Stimulated activated CD4-positive, alpha-beta T cell treated with anti-CD3 and anti-CD28 coated beads, Interleukin-12 subunit alpha, Interleukin-12 subunit beta, amount 100 ng/mL, for 24 hours (primary cell): Measurements from ENCODE around the gene GALNT8.
"Not testable (repeated sequence)": the region's sequence is repeated elsewhere in the genome, so short reads cannot be mapped to it uniquely, and the experiment has no call there.

Source experiments
- DNase-seq, 2 experiments: peaks; one replicate each; pipeline ENCODE4 v3.0.0-alpha.2; 2020; ENCODE audit warnings: low read depth in 2 of 2

The GALNT8 gene

DNA sequence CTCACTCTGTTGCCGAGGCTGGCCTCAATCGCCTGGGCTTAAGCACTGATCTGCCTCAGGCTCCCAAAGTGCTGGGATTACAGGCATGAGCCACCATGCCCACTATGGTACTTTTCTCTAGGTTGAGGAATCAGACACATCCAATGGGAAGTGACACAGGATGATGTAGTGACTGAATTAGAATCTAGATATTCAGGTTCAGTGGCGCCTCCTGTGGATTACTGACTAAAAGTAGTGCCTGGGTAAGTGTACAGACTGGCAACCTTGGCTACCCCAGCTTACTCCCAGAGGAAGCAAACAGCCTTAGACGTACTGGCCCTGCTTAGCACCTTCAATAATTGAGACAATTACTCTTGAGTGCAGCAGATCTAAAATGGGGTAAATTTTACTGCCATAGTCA lies 22.8 kb downstream of the GALNT8 start:
- DNase-seq: no peak

DNA sequence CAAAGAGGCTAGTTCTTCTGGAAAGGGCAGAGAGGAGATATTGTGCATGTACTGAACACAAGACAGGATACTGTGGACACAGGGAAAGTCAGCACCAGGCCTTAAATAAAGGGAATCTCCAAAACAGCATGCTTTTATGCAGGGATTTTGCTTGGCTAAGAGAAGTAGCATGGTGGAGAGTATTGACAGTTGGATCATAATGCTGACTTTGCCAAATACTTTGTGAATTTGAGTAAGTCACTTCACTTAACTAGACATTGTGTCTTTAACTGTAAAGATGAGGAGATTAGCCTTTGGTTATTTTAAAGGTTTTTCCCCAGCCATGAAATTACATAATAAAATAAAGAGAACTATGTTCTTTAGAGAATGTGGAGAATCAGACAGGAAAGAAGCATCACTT lies 24.5 kb downstream of the GALNT8 start:
- DNase-seq: no peak

DNA sequence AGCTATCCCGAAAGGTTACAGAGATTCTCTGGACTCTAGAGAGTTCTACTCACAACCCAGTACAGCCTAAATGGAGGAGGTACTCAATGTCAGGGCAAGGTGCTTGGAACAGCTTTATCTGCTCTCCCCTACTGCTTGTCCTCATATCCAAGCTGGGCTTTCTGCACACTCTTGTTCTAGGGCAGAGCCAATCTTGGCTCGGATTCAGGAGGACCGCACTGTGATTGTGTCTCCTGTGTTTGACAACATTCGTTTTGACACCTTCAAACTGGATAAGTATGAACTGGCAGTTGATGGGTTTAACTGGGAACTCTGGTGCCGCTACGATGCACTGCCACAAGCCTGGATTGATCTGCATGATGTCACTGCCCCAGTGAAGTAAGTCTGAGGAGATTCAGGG lies 25.0 kb downstream of the GALNT8 start:
- no peak for DNase-seq

DNA sequence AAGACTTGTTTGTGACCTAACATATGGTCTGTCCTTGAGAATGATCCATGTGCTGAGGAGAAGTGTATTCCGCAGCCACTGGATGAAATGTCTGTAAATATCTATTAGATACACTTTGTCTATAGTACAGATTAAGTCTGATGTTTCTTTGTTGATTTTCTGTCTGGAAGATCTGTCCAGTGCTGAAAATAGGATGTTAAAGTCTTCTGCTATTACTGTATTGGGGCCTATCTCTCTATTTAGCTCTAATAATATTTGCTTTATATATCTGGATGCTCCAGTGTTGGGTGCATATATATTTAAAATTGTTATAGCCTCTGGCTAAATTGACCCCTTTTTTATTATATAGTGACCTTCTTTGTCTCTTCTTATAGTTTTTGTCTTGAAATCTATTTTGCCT lies 31.5 kb downstream of the GALNT8 start:
- DNase-seq: not testable (repeated sequence)

DNA sequence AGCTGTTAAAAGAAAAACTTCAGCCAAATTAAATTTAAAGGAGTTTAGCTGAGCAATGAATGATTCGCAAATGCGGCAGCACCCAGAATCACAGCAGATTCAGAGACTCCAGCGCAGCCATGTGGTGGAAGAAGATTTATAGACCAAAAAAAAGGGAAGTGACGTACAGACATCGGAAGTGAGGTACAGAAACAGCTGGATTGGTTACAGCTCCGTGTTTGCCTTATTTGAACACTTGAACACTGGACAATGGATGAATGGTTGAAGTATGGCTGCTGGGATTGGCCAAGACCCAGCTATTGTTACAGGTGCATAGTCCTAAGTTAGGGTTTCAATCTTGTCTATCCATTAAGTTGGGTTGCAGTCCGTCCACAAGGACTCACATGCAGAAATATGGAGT lies 42.6 kb downstream of the GALNT8 start:
- DNase-seq: no peak

DNA sequence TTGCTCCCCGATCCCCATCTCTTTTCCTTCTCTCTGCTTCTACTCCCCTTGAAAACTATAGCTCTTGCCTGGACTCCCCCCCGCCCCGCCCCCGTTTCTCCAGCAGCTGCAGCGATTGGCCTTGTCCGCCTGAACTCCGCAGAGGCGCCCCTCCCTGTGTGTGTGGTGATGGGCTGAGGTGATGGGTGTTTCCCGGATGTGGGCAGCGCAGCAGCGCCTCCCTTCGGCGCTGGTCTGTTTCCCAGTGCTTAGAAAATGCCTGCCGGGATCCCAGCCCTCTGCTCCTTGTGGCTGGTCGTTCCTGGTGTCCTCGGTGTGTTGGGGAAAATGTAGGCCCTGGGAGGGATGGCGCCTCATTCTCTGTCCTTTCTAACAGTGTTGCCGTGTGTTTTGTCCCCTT lies 43.3 kb downstream of the GALNT8 start:
- DNase-seq: no peak

DNA sequence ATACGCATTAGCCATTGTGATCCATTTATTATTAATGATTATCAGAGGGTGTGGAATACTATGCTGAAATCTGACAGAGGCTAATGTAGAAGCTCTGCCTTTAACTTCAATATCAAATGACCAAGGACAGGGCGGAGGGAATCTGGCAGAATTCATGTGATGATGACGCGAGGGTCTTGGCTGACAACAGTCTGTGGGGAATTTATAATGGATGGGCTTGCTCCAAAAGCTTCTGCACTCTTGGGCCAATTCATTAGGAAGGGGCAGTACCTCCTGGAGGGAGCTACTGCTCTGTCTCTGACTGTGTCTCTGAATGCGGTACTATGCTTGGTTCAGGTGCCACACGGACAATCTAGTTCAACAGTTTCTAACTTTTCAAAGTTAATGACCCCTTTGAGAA lies 46.2 kb downstream of the GALNT8 start:
- DNase-seq: no peak

DNA sequence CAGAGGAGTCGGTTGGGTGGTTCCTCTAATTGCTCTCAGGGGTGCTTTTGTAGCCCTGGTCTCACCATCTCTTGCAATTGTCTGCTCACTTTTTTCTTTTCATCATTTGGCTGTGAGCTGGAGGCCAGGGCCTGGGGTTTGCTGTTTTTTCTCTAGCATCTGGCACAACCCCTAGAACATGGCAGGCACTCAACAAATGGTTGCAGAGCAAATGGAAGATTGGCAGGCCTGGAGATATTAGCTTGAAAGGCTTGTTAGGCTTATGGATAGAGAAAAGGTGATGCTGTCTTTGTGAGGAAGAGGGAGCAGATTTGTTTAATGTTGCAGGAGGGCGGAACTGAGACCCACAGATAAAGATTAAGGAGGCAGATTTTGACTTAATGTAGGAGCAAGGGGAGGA lies 47.0 kb downstream of the GALNT8 start:
- DNase-seq: no peak

DNA sequence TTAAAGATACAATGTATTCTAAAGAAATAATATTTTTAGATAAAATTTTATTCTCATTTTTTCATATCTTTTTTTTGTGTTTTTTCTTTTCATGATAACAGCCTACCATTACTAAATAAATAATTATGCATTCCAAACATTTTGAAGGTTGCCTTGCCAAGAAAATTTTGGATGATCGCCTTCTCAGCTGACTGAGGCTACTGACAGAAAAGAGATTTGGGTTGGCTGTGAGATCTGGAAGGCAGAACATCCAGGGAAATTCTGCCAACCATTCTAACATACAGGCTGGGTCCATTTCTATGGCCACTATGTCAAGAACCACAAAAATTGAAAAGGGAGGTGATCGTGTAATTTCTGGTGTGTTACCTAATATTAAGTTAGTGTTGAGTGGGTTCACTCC lies 48.1 kb downstream of the GALNT8 start:
- DNase-seq: no peak

DNA sequence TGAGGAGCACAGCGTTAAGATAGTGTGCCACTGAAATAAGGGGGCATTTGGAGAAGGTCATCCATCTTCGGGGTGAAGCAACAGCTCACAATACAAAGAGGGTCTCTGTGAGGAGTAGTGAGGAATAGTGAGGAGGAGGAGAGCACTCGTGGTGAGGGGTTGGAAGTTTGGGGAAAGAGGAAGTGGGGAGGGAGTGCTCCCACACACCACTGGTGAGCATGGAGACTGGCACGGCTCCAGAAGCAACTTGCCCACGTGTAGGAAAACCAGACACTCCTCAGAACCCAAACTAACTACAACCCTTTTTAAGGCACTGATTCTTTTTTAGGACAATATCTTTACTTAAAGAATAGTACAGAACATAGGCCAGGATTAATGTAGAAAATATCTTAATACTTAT lies 48.9 kb downstream of the GALNT8 start:
- no peak for DNase-seq

DNA sequence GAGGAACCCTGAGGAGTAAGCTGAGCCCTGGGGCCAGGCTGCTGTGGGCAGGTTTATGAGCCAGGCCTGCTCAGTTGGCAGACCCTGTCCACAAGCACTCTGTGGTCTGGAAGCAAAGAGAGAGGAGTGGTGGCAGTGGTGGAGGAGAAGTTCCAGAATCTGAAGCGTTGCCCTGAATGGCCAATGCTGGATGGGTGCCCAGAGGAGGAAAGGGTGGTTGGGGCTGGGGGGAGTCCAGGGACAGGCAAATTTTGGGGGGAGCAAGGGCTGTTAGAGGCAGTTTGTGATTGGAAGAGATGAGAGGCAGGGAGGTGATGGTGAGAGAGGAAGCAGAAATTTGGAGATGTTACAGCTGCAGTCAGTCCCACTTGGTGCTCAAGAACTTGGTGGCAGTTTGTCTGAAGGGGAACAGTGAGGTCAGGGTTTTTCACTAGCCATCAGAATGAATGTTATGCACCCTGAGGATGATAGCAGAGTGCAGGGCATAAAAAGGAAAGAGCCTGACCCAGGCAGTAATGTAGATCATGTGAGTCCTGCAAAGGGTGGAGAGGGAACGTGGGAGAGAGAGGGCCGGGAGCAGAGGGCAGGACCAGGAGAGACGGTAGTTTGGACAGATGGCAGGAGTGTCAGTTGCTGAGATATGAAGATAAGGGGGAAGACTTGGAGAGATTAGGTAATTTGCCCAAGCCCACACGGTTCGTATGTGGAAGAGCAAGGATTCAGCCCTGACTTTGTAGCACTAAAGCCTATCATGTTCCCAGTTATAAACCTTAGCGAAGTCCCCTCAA lies 51.2 kb downstream of the GALNT8 start:
- DNase-seq: no peak

DNA sequence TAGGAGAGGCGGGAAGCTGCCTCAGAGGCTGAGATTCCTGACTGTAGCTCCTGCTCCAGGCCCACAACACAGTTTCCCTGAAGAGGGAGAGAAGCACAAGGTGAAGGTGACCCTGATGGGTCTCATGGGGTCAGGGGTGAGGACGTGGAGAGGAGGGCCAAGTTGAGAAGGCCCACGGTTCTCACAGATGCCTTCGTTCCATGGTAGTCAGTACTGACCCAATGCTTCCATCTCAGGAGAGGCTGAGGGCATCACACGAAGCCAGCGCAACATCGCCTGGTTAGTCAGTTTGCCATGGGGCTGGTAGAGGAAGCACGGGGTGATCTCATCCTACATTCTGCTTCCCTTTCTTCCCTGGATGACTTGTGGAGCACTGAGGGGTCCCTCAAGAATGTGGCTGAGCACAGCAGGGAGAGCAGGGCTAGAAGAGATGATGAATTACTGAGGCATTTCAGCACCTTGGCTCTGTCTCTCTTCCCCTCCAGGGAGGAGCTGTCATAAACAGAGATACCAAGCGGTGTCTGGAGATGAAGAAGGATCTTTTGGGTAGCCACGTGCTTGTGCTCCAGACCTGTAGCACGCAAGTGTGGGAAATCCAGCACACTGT lies 51.9 kb downstream of the GALNT8 start:
- no peak for DNase-seq

DNA sequence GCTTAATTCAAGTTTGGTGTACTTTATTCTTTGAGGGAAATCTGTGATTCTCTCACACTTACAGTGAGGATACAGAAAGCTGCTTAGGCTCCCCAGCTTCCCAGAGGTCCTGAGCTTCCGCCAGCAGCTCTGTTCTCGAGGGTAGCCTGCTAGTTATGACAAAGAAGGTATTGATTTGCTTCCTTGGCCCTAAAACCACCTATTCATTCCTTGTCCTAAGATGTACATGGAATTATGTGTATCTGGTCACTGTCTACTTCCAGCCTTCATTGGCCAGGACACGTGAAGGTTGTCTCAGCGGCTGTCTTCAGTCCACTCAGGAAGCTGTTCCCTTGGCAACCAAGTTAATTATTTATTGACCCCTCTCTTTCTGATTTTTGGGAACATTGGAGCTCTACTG lies 55.7 kb downstream of the GALNT8 start:
- DNase-seq: no peak

DNA sequence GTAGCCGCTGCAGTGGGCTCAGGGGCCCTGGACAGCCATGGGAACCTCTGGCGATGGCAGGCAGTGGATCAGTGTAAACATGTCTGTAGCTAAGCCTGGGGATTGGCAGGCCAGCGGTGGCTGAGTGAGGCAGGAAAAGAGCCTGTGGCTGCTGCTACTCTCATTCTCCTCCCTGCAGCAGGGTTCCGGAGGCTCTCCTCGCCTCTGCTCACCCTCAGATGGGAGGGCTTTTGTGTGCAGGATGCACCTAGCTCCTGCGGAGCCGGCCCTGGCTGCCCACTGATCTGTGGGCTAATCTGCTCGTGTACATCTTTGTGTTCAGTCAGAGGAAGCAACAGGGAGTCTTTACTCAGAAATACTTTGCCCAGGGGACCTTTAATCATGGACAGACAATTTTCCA lies 59.5 kb downstream of the GALNT8 start:
- no peak for DNase-seq

DNA sequence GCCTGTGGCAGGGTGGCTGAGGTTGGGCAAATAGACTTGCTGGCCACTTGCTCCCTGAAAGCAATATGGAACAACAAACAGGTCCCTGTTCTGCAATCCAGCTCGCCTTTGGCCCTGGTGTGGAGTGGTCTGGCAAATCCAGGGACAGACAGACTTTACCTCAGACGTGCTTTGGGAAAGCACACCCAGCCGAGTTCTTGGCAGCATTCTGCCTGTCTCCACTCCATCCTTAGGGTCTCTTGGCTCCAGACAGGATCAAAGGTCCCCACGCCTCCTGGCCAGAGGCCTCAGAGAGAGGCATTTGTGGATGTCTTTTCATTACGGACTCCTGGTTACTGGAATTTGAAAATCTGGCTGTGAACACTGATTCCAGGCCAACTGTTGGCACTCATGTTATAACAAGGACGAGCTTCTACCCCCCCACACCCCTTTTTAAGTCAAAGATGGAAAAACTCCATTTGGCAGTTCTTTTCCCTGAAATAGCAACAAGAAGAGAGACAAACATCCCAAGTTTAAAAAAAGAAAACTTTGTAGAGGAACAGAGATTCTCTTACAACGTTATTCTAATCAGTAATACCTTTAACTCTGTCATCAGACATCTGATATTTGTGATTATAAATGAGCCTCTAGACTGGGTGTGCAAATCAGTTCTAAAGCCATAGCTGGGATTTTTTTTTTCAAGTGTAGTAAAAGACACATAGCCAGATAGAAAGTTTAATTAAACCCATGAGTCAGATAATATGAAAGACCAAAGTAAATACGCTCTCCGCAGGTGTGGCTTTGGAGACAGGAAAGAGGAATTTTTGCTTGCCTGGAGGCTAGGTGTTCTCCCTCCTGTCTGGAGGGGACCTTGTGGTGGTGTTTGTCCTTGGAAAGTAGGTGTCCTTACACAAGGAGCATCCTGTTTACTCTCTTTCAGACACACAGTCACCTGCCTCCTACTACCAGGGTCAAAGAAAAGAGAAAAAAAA lies 60.7 kb downstream of the GALNT8 start:
- DNase-seq: no peak

DNA sequence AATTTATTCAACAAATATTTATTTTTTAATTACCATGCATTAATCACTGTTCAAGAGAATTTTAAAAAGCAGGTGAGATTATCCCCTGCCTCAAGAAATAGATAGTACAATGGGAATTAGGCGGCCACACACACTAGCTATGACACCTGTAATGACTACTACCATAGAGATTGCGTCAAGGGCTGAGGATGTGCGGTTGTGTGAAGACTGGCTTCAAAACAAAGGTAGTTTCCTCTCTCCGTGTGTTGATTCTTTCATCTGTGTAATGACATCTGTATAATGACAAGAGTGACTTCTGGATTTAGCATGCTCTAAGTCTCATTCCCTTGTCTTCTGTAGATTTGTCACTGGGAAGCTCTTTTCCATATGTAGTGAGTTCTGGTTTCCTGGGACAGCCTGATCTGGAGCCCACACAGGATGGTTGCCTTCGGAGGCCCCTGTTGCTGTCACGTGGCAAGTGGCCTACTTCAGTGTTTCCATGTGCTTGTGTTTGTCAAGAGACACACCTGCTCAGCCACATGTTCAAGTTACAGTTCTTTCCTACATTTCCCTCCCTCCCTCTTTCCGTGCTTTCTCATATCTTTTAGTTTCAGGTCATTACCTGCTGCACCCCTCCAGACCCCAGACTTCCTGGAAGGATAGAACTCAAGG lies 64.3 kb downstream of the GALNT8 start:
- DNase-seq: no peak

DNA sequence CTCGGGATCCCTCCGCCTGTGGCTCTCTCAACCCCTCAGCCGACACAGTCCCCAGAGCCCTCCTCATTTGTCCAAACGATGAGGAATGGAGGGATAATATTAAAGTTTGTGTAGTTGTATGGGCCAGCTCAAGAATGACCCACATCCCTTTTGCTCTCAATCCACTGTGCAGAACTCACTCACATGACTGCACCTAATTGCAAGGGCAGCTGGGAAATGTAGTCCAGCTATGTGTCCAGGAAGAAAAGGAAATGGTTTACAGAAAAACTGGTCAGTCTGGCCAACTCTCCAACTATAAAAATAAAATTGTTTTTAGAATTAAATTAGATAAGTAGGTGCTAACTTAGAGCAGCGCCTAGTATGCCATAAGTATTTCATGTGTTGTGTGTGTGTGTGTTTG lies 66.6 kb downstream of the GALNT8 start:
- DNase-seq: no peak

DNA sequence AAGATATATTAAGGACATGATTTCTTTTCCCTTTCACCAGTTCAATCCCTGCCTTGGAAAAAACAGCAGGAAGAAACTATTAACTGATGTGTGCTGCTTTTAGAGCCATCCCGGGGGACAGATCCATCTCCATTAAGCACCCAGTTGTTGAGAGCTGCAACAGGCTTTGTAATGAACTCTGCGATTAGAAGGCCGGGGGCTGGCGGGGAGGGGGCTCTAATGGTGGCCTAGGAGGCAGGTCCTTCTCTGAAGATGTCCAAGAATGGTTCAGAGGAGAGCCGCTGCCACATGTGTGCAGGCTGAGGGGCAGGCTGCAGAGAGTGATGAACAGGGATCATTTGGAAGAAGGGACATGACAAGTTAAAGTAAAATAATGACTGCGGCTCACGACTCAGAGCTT lies 67.8 kb downstream of the GALNT8 start:
- DNase-seq: no peak

DNA sequence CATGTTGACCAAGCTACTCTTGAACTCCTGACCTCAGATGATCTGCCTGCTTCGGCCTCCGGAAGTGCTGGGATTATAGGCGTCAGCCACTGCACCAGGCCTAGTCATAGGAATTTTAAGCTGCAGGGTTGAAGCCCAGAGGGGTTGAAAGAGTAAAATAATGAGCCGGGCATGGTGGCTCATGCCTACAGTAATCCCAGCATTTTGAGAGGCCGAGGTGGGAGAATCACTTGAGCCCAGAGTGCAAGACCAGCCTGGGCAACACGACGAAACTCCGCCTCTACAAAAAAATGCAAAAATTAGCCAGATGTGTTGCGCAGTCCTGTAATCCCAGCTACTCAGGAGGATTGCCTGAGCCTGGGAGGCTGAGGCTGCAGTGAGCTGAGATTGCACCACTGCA lies 69.6 kb downstream of the GALNT8 start:
- DNase-seq: no peak

DNA sequence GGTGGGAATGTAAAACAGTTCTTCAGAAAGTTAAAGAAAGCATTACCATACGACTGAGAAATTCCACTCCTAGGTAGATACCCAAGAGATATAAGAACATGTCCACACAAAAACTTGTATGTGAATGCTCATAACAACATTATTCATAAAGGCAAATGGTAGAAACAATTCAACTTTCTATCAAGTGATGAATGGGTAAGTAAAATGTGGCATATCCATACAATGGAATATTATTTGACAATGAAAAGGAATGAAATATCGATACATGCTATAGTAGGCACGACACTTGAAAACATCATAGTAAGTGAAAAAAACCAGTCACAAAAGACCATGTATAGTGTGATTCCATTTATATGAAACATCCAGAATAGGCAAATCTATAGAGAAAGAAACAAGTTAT lies 71.3 kb downstream of the GALNT8 start:
- DNase-seq: no peak

DNA sequence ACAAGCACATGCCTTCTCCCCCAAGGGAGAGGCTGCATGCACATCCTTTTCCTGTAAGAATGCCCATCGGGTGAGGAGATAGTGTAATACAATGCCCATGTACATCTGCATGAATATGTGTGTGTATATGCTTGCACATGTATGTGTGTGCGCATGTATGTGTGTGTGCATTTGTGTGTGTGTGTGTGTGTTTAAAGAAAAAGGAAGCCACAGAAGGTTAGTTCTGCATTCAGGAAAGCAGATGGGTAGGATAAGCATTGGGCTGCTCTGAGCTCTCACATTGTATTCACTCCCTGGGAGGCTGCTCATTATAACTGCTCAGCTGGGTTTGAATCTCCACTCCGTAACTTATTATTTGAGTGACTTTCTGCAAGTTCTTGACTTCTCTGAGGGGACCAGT lies 74.3 kb downstream of the GALNT8 start:
- DNase-seq: no peak

DNA sequence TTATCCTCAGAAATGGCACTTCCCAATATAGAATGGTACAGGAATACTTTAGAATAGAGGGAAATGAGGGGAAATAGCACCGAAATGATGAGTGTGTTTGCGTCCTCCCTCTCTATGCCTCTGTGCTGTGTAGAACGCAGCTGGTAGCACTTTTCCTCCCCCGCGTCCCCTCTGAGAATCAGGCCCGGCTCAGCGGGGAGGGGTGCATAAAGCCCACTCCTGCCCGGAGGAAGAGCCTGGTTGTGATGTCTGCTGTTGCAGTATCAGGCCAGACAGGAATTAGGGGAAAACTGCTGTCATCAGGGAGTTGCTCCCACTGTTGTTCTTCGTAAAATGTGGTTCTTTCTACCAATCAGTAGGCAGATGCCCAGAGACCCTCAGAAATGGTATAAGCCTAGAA lies 76.0 kb downstream of the GALNT8 start:
- no peak for DNase-seq
